HG03571 (cell line): ENCODE data around the gene CDKL4.
"Not testable (repeated sequence)": the region's sequence is repeated elsewhere in the genome, so short reads cannot be mapped to it uniquely, and the experiment has no call there.

ENCODE experiments used
- ATAC-seq: cut with Tn5 transposase; IDR thresholded peaks from one replicate; pipeline ENCODE4 v1.9.1; 2021; ENCODE audit not compliant: unreplicated experiment

CDKL4 gene

DNA sequence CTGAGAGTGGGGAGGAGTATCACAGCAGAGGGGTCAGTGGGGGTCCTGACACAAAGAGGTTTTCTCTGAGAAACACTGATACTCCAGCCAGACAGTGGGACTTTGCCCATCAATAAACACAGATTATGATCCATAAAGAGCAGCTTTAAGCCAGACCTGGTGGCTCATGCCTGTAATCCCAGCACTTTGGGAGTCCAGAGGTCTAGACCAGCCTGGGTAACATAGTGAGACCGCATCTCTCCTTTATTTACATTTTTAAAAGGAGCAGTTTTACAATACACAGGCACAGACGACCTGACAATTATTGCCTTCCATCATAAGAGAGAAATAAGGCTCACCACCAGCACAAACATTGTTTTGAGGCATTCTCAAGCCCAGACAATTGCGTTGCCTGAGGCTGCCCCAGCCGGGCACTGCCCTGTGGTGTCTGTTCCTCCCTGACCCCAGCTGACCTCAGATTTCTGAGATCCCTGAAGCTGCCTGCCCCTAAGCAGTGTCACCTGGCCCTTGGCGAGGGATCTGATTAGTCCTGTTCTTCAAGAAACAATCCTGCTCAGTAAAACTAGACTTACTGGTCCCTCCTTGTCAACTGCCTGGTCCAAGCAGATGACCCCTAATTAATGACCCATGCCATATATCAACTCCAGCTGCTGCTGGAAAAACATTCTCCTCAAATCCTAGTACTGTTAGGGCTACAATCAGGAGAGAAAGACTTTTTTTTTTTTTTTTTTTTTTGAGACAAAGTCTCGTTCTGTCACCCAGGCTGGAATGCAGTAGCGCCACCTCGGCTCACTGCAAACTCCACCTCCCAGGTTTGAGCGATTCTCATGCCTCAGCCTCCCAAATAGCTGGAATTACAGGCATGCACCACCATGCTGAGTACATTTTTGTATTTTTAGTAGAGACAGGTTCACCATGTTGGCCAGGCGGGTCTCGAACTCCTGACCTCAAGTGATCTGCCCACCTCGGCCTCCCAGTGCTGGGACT lies 63.5 kb downstream of the CDKL4 start:
- ATAC-seq, result no peak

GRCh38 chr2:39178756-39179155 lies 65.0 kb downstream of the CDKL4 start:
- ATAC-seq, result no peak

DNA sequence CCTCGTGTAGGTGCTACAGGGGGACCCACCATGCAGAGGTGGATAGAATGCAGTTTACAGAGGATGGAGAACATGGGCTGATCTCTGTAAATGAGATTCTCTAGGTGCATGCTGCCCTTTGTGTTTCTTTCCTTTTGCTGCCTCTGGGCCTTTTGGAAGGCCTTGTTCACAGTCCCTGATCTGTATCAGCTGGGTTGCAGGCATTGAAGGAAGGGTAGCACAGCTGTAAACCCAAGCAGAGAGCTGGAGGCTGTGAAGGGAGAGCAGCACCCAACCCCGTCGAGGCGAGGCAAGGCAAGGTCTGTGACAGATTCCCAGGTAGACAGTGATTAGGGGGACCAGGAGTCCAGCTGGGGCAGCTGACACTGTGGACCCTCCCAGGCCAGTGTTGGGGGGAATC lies 66.8 kb downstream of the CDKL4 start:
- ATAC-seq, result no peak

DNA sequence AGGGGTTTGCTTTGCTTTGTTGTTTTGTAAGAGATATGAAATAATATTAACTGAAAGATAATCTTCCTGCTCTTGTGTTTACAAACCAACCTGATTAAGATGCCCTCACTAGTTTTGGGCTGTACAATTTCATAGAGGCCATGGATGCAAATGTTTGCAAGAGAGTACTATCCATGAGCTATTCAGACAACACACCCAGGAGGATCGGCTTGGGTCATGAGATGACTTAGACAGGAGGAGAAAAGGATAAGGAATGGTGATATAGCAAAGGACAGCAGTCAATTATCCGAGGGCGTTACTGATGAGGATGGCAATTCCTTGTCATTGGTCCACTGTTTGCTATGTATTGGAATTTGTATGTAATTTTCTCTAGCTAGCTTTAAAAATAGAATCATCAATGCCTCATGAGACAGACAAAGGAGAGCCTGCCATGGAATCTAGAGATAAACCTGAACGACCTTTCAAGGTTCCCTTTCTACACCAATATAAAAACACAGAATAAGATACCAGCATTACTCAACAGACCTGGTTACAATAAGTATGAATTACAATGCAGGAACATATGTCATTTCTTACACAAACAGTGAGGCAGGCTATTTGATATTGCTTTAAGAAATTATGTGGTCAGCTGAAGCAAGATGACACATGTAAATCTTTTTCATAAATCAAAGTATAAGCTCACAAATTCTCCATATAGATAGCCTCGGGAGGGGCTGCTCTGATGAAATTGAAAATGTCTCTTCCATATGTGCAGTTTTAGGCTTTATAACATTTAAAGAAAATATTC lies 68.6 kb downstream of the CDKL4 start:
- ATAC-seq, result no peak

- no peak for ATAC-seq
These were observed 69.7 kb downstream of the CDKL4 start for GRCh38 chr2:39174022-39174421.

GRCh38 chr2:39172047-39172706 lies 71.6 kb downstream of the CDKL4 start:
- ATAC-seq, result not testable (repeated sequence)

- no peak for ATAC-seq
These were observed 72.1 kb downstream of the CDKL4 start for GRCh38 chr2:39171621-39172020.

GRCh38 chr2:39164089-39164488 lies 79.7 kb downstream of the CDKL4 start:
- ATAC-seq, result no peak

DNA sequence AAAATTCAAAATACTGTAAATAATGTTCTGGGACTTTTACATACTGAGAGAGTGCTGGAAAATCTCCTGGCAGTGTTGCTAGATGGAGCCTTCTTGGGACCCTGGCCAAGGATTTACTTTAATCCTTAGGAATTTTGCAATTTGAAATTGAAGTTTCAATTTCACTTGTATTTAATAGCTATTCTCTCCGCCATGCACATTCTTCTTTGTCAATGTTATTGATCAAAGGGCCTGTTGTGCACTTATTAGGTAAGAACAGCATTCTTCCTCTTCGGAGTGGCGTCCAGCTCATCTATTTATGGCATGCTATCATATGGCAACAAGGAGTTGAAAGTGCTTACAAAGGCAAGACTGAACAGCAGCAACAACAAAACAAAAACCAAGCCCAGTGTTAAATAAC lies 82.8 kb downstream of the CDKL4 start:
- no peak for ATAC-seq

- ATAC-seq, result no peak
These were observed 84.5 kb downstream of the CDKL4 start for GRCh38 chr2:39159283-39159682.

DNA sequence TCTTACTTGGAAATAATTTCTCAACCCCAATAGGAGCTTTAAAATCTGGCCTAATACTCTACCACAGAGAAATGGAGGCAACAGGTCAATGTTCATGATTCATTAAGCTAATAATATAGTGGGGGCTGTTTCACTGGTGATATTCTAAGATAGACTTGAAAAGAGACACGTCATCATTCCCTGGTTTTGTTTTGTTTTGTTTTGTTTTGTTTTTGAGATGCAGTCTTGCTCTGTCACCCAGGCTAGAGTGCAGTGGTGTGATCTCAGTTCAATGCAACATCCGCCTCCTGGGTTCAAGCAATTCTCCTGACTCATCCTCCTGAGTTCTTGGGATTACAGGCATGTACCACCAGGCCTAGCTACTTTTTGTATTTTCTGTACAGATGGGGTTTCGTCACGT lies 85.4 kb downstream of the CDKL4 start:
- no peak for ATAC-seq

DNA sequence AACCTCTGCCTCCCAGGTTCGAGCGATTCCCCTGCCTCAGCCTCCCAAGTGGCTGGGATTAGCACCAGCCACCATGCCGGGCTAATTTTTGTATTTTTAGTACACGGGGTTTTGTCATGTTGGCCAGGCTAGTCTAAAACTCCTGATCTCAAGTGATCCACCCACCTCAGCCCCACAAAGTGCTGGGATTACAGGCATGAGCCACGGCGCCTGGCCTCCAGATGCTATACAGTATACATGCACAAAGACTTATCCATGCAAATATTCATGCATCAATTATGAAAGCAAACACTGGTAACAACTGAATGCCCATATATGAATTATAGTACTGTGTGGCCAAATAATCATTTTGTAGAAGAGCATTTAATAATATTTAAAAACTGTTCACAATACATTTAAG lies 86.9 kb downstream of the CDKL4 start:
- ATAC-seq, result no peak

DNA sequence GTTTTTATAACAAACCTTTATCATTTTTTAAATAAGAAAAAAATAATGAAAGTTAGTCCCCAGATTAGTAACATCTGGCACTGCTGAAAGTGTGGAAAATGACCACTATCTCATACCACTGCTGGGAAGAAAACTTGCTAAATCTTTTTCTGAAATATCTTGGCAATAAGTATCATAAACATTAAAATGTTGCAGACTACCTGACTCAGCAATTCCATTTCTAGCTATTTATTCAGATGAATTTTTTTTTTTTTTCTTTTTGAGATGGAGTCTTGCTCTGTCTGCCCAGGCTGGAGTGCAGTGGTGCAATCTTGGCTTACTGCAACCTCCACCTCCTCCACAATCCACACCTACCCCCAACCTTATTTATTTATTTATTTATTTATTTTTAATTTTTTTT lies 87.7 kb downstream of the CDKL4 start:
- ATAC-seq, result no peak

DNA sequence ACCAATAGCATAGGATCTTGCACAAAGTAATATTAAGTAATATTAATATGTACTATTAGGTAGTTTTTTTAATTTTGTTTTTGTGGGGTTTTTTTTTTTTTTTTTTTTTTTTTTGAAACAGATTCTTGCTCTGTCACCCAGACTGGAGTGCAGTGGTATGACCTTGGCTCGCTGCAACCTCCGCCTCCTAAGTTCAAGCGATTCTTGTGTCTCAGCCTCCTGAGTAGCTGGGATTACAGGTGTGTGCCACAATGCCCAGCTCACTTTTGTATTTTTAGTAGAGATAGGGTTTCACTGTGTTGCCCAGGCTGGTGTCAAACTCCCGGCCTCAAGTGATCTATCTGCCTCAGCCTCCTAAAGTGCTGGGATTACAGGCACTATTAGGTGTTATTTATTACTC lies 88.2 kb downstream of the CDKL4 start:
- not testable (repeated sequence) for ATAC-seq

DNA sequence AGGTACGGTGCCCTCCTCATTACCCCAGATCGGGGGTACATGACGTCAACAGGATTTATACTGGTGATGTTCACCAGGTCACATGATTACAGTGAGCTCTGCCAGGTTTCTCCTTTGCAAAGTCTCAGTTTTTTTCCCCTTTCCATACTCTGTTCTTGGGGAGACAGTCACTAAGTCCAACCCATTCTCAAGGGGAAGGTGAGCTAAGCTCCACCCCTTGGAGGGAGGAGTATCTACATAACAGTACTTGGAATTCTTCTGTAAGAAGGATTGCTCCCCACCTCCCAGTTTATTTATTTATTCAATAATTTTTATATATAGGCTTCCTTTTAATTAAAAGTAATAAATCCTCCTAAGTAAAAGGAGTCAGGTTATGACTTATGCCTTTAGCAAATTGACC lies 88.8 kb downstream of the CDKL4 start:
- ATAC-seq, result no peak

- no peak for ATAC-seq
These were observed 90.5 kb downstream of the CDKL4 start for GRCh38 chr2:39153312-39153711.

DNA sequence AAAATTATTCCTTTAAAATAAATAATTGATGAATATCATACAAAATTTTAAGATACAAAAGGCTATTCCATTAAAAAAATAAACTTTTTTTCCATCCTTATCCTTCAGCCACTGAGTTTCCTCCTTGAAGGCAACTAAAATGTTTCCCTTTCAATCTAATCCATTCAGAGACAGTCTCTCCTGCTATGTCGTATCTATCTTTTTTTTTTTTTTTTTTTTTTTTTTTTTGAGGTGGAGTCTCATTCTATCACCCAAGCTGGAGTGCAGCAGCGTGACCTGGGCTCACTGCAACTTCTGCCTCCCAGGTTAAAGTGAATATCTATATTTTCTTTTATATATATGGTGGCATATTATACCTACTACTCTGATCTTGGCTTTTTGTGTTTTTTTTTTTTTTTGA lies 91.3 kb downstream of the CDKL4 start:
- ATAC-seq, result no peak

GRCh38 chr2:39150890-39151497 lies 92.8 kb downstream of the CDKL4 start:
- ATAC-seq, result no peak

GRCh38 chr2:39150102-39150562 lies 93.6 kb downstream of the CDKL4 start:
- no peak for ATAC-seq

DNA sequence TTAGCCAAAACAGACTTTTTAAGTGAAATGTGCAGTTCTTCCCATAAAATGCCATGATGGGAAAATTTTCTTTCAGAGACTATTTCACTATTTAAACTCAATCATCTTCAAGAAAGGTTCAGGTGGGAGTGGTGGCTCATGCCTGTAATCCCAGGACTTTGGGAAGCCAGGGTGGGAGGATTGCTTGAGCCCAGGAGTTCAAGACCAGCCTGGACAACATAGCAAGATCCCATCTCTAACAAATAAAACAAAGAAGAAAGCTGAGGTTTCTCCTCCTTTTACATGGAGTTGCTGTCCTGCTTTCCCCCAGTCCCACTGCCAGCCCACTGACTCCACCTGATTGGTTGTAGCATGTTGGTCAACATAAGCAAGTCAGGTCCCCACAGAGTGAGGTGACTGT lies 97.1 kb downstream of the CDKL4 start:
- no peak for ATAC-seq

DNA sequence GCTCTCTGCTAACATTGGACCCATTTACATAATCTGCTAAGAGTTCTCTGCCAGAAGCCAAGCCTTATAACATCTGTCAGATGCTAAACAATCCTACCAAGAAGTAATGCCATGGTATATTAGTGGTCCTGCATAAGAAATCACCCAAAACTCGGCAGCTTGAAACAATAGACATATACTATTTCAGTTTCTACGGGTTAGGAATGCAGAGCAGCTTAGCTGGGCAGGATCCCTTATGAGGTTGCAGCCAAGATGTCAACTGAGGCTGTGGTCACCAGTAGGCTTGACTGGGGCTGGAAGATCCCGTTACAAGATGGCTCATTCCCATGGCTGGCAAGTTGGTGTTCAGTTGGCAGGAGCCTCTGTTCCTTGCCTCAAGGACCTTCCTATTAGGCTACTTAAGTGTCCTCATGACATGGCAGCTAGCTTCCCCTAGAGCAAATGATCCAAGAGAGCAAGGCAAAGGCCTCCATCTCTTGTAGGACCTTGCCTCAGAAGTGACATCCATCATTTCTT lies 97.8 kb downstream of the CDKL4 start:
- no peak for ATAC-seq
